ENCODE data around the gene GRK5.
"Not testable (repeated sequence)": the region's sequence is repeated elsewhere in the genome, so short reads cannot be mapped to it uniquely, and the experiment has no call there.

The GRK5 gene

GRCh38 chr10:119250641-119251314, 43.4 kb downstream of the GRK5 start:
- peak; percentile 50 for DNase-seq (ENCODE audit: low spot score)

DNA sequence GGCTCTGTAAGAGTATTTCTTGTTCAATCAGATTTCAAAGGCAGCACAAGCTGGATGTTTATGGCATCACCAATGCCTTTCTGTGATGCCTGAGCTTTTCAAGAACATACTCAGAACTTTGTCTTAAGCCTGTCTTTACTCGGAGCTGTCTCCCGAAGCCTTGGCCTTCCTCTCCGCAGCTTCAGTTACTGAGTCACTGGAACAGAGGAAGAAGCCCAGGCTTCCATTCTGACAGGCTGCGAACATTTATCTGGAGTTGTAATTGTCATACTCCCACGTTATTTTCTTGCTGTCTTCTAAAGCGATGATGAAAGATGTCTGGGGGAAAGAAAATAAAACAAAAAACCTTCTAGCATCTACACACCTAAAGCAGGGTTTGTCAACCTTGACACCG, 43.9 kb downstream of the GRK5 start:
- peak; percentile 65 for DNase-seq (ENCODE audit: low spot score)

- no peak for DNase-seq (ENCODE audit: low spot score)
These were observed 44.7 kb downstream of the GRK5 start for GRCh38 chr10:119252051-119252465.

DNA sequence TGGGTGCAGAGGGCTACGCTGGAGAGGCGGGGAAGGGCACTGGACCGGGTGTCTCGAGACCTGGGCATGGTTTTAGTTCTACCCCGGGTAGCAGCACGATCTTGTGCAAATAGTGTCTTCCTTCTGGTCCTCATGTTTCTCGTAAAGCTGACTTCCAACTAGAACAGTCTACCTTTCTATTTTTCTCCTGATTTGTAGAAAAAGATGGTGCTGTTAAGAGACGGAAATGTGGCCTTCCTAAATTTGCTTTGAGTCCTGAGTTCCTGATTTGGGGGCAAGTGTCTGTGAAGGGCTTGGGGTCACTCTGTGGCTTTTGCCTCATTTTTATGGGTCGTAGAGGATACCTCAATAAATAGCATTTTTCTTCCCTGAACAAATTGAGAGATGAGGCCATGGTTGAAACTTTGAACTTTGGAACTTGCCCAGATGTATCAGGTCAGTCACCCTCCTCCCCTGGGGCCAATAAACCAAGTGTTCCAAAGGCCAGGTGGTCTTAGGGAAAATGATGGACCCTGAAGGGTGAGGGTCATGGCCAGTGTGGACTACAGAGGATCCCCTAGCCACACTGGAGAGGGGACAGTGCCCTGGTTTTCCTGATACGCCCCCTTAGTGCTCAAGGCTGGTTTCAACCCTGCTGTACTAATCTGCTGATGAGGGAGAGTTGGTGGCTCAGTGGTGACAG, 45.2 kb downstream of the GRK5 start:
- DNase-seq (ENCODE audit: low spot score) = no peak

DNA sequence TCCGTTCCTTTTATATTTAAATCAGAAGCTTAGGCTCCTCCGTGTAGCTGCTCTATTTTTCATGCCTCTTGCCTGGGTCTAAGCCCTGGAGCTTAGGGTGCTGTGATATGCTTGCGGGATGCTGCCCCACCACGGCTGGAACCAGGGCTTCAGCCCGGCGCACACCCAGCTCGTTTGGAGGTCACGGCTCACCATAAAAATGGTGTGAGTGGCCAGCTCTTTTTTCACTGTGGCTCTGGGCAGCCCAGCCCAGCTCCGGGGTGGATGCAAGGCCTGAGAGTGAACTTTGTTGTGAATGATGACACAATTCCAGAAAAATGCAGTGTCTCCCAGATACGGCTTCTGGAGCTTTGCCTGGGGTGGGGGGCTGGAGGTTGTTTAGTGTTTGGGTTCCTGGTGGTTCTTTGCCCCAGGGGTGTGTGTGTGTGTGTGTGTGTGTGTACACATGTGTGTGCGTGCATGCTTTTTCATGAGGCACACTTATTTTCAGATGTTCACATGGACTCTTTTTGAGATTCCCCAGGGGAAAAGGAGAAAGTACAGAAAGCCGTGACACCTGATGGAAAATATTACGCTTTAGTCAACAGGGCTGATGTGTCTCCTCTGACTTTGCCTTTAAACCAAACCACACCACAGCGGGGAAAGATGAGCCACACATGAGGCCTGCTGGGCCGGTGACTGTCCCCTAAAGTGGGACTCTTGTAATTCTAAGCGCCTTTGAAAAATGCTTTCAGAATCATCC, 46.2 kb downstream of the GRK5 start:
- peak; percentile 93 for DNase-seq (ENCODE audit: low spot score)

- DNase-seq (ENCODE audit: low spot score) = no peak
These were observed 47.0 kb downstream of the GRK5 start for GRCh38 chr10:119254335-119254734.

DNA sequence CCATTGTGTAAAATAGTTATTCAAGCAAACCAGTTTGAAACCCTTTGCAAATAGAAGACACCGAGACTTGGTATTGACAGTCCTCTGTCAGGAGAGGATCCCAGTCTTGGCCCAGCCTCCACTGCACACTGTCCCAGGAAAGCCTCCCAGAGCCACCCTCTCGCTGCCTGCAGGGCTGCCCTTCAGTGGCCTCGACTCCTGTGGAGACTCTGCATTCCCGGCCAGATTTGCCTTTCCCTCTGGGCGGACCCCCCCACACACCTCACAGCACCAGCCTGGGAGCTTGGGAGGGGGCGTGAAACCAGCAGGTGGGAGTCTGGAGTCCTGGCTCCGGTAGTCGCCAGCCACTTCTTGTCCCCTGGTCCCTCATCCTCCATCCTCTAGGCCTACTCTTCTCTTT, 48.7 kb downstream of the GRK5 start:
- DNase-seq (ENCODE audit: low spot score) = no peak

GRCh38 chr10:119256897-119257296, 49.5 kb downstream of the GRK5 start:
- no peak for DNase-seq (ENCODE audit: low spot score)

DNA sequence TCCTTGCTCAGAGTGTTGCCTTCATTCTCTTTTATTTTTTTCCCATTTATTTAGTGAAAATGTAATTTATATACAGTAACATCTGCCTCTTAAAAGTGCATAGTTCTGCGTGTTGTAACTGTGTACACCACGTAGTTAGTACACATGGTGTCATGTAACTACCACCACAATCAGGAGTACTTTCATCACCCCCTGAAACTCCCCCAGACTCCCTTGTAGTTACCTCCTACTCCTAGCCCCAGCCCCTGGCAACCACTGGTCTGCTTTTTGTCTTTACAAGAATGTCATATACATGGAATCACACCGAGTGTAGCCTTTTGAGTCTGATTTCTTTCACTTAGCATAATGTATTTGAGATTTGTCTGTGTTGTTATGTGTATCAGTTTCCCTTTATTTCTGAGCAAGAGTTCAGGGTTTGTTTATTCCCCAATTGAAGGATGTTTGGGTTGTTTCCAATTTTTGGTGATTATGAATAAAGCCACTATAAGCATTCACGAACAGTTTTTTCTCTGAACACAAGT, 50.6 kb downstream of the GRK5 start:
- no peak for DNase-seq (ENCODE audit: low spot score)

DNA sequence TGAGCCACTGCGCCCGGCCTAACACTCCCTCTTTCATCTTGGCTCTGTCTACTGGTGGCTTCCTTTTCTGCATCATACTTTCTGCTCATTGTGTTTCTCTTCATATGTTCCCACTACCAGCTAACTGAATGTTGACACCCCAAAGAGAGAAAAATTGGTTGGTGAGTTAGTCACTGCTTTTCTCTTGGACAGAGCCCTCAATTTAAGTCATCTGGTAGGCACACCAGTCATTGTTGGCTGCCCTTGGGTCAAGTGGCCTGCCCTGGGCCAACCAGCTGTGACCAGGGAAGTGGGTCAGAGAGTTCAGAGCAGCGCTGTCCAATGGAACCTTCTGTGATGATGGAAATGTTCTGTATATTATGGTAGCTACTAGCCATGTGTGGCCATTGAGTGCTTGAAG, 52.0 kb downstream of the GRK5 start:
- no peak for DNase-seq (ENCODE audit: low spot score)

- not testable (repeated sequence) for DNase-seq (ENCODE audit: low spot score)
These were observed 53.6 kb downstream of the GRK5 start for GRCh38 chr10:119261016-119261415.

- DNase-seq (ENCODE audit: low spot score) = peak; percentile 15
These were observed 56.7 kb downstream of the GRK5 start for GRCh38 chr10:119263951-119264617.

DNA sequence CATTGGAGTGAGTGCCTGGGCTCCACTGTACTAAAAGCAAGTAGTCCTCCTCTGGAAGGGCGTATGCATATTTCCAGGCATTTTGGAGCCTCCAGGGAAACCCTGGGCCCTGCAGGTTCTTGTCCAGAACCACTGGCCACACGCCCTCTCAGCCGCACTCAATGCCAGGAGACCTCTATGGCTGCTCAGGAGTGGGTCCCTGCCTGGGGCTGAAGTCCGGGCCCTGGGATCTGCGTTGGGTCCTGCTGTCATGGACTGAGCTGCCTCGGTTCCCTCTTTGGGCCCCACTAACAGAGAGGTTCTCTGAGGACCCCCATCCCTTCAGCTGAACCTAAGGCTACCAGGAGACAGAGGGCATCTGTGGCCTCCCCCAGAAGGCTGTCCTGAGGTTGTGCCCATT, 58.3 kb downstream of the GRK5 start:
- no peak for DNase-seq (ENCODE audit: low spot score)

GRCh38 chr10:119267384-119267783, 60.0 kb downstream of the GRK5 start:
- no peak for DNase-seq (ENCODE audit: low spot score)

GRCh38 chr10:119268428-119268827, 61.1 kb downstream of the GRK5 start:
- no peak for DNase-seq (ENCODE audit: low spot score)

- no peak for DNase-seq (ENCODE audit: low spot score)
These were observed 61.6 kb downstream of the GRK5 start for GRCh38 chr10:119268871-119269506.

DNA sequence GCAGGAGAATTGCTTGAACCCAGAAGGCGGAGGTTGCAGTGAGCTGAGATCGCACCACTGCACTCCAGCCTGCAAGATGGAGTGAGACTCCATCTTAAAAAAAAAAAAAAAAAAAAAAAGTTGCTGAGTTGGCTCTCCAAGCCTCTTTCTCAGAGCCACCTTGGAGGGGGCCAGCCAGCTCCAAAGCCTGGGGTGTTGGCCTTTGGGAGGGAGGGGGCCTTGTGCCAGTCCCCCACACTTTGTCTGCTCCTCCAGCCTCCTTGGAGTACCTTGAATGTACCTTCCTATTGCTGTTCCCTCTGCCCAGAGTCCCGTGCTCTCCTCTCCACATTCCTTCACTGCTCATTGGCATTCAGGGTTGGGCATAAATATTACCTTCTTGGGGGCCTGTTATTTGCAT, 62.4 kb downstream of the GRK5 start:
- DNase-seq (ENCODE audit: low spot score) = no peak

- no peak for DNase-seq (ENCODE audit: low spot score)
These were observed 63.5 kb downstream of the GRK5 start for GRCh38 chr10:119270762-119271366.

DNA sequence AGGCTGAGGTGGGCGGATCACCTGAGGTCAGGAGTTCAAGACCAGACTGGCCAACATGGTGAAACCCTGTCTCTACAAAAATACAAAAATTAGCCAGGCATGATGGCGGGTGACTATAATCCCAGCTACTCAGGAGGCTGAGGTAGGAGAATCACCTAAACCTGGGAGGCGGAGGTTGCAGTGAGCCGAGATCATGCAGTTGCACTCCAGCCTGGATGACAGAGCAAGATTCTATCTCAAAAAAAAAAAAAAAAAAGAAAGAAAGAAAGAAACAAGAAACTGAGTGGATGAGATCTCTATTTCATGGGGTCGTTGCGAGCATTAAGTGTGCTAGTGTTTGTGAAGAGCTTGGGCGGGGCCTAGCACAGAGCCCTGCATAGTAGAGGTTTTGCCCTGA, 65.0 kb downstream of the GRK5 start:
- not testable (repeated sequence) for DNase-seq (ENCODE audit: low spot score)

- DNase-seq (ENCODE audit: low spot score) = no peak
These were observed 65.4 kb downstream of the GRK5 start for GRCh38 chr10:119272736-119273135.

- no peak for DNase-seq (ENCODE audit: low spot score)
These were observed 66.0 kb downstream of the GRK5 start for GRCh38 chr10:119273413-119273812.
